Esophagus muscularis mucosa (tissue), 4 donors: Measurements from ENCODE around the gene FADS3. TPM values are rescaled to one million over a fixed set of nuclear protein-coding genes. Genes with fewer than 3 reads are reported as not detected.

Experiments used
- DNase-seq: peaks from one replicate; pipeline ENCODE4 v3.0.0-alpha.2; 2017; ENCODE audit errors: extremely low spot score
- H3K27ac ChIP-seq, 4 donors: fragments of 200-600 bp; sonication (generic); replicated peaks in 1 of 4; 1 replicate in 3 of 4; 2 replicates in 1 of 4; pipeline ENCODE4 v1.5.1; 2016 to 2019; ENCODE audit warnings: mild to moderate bottlenecking in 1 of 4
- H3K27me3 ChIP-seq, 4 donors: fragments of 200-600 bp; sonication (generic); one replicate each; pipeline versions ENCODE4 v1.5.1 to v1.6.0; 2016 to 2019
- H3K36me3 ChIP-seq, 4 donors: fragments of 200-600 bp; sonication (generic); one replicate each; pipeline ENCODE4 v1.5.1; 2016 to 2019
- H3K4me1 ChIP-seq, 4 donors: fragments of 200-600 bp; sonication (generic); one replicate each; pipeline ENCODE4 v1.5.1; 2016 to 2019
- H3K4me3 ChIP-seq, 4 donors: fragments of 200-600 bp; sonication (generic); 1 replicate in 2 of 4; 2 replicates in 2 of 4; pipeline ENCODE4 v1.5.1; 2016 to 2019; ENCODE audit warnings: mild to moderate bottlenecking in 4 of 4, moderate library complexity in 1 of 4
- H3K9me3 ChIP-seq, 4 donors: fragments of 200-600 bp; sonication (generic); 1 replicate in 3 of 4; 2 replicates in 1 of 4; pipeline ENCODE4 v1.5.1; 2016 to 2019
- CTCF ChIP-seq, 3 experiments: fragments of 200-600 bp in 2 of 3; fragments of 450-650 bp in 1 of 3; sonication (generic) in 2 of 3; IDR thresholded peaks; one replicate each; pipeline ENCODE4 v1.5.1; 2017 to 2019; ENCODE audit warnings: antibody characterized with exemption in 3 of 3, mild to moderate bottlenecking in 2 of 3, moderate library complexity in 1 of 3
- EP300 ChIP-seq: sonication (generic); formaldehyde crosslinking; IDR thresholded peaks from one replicate; pipeline ENCODE4 v1.6.1; 2017; ENCODE audit warnings: antibody characterized with exemption
- POLR2A ChIP-seq: fragments of 450-650 bp; IDR thresholded peaks from one replicate; pipeline ENCODE4 v1.6.1; 2017; ENCODE audit warnings: antibody characterized with exemption, moderate library complexity, mild to moderate bottlenecking, low read depth
- POLR2AphosphoS5 ChIP-seq, 2 donors: sonication (generic); formaldehyde crosslinking; IDR thresholded peaks; one replicate each; pipeline ENCODE4 v1.6.1; 2017; ENCODE audit warnings: antibody characterized with exemption in 2 of 2
- WGBS: methylation state at CpG from one replicate; pipeline ENCODE4 v1.1.5; 2018; 5-methylcytosine and 5-hydroxymethylcytosine counted together
- intact Hi-C: fragments of 100-400 bp; cut with DNase I; formaldehyde crosslinking; loops from one replicate; pipeline ENCODE4 v1.15.1; 2023
- total RNA-seq, 4 donors: library from RNA; depleted of rRNA; stranded (reverse); fragments of >200 nt; gene quantifications; one replicate each; pipeline versions ENCODE4 v1.1.0 to v1.2.1, GENCODE V29; 2016

FADS3 gene
- total RNA-seq, 4 donors from 2014 or later: 42.4 to 103 (median 57.8) TPM

GRCh38 chr11:61841636-61842527, 49.5 kb downstream of the FADS3 start:
- no peak overlapping the region for H3K4me3 ChIP-seq
- peaks cover 0 to 3% (median 0%) of the 10 kb centered on the region in 4 donors for H3K4me1 ChIP-seq
- peaks cover 0 to 86% (median 25%) of the 10 kb centered on the region in 4 donors for H3K36me3 ChIP-seq
- H3K9me3 ChIP-seq: no peaks in the 10 kb centered on the region
- peak overlapping the region in 1 of 4 donors; percentile 42 for H3K27ac ChIP-seq
- intact Hi-C loops: no loop called here
- no peaks in the 10 kb centered on the region for H3K27me3 ChIP-seq
- WGBS: 83% methylated on average over 12 of the region's 12 CpGs
- TF ChIP-seq CTCF (IDR thresholded peaks at IDR 0.05) (no peak), POLR2AphosphoS5 (IDR thresholded peaks at IDR 0.05) (no peak), POLR2A (no peak), EP300 (no peak)
- DNase-seq: no peak

- intact Hi-C loops: no loop called here
- Histone ChIP-seq H3K9me3 (no peaks in the 10 kb centered on the region), H3K27ac (no peak overlapping the region), H3K4me3 (no peak overlapping the region), H3K4me1 (peaks cover 0 to 6% (median 6%) of the 10 kb centered on the region in 4 donors), H3K27me3 (no peaks in the 10 kb centered on the region), H3K36me3 (peaks cover 0 to 78% (median 25%) of the 10 kb centered on the region in 4 donors)
- 97% methylated on average over 7 of the region's 7 CpGs for WGBS
- DNase-seq: no peak
- TF ChIP-seq POLR2AphosphoS5 (IDR thresholded peaks at IDR 0.05) (no peak), CTCF (IDR thresholded peaks at IDR 0.05) (no peak), POLR2A (no peak), EP300 (no peak)
Measured at GRCh38 chr11:61840371-61840770, 51.0 kb downstream of the FADS3 start.

GRCh38 chr11:61839742-61840141, 51.6 kb downstream of the FADS3 start:
- intact Hi-C loops: no loop called here
- H3K27me3 ChIP-seq: no peaks in the 10 kb centered on the region
- WGBS: 100% methylated on average over 2 of the region's 2 CpGs
- H3K4me1 ChIP-seq: peaks cover 5 to 13% (median 12%) of the 10 kb centered on the region in 4 donors
- H3K9me3 ChIP-seq: no peaks in the 10 kb centered on the region
- no peak for DNase-seq
- no peak for TF ChIP-seq CTCF (IDR thresholded peaks at IDR 0.05)
- TF ChIP-seq POLR2A: no peak
- TF ChIP-seq POLR2AphosphoS5 (IDR thresholded peaks at IDR 0.05): no peak
- TF ChIP-seq EP300: no peak
- H3K36me3 ChIP-seq: peaks cover 0 to 71% (median 25%) of the 10 kb centered on the region in 4 donors
- H3K27ac ChIP-seq: no peak overlapping the region
- no peak overlapping the region for H3K4me3 ChIP-seq

- intact Hi-C loops: no loop called here
- no peak for TF ChIP-seq POLR2A
- TF ChIP-seq EP300: no peak
- TF ChIP-seq POLR2AphosphoS5 (IDR thresholded peaks at IDR 0.05): no peak
- no peak for TF ChIP-seq CTCF (IDR thresholded peaks at IDR 0.05)
- Histone ChIP-seq H3K9me3 (no peaks in the 10 kb centered on the region), H3K36me3 (peaks cover 0 to 63% (median 25%) of the 10 kb centered on the region in 4 donors), H3K4me1 (peaks cover 13 to 21% (median 18%) of the 10 kb centered on the region in 4 donors), H3K27me3 (no peaks in the 10 kb centered on the region), H3K27ac (no peak overlapping the region), H3K4me3 (no peak overlapping the region)
- DNase-seq: no peak
- WGBS: 86% methylated on average over 10 of the region's 10 CpGs
Measured at GRCh38 chr11:61838921-61839320, 52.4 kb downstream of the FADS3 start.
